Erythroblast (primary cell): ENCODE measurements around the gene NFIL3.
"Not testable (repeated sequence)": the region's sequence is repeated elsewhere in the genome, so short reads cannot be mapped to it uniquely, and the experiment has no call there.

Experiments
- DNase-seq, 2 experiments: peaks; one replicate each; lab custom pipeline; 2025; lab: John Stamatoyannopoulos, UW
- GATA1 ChIP-seq: IDR thresholded peaks from 2 replicates; pipeline ENCODE4 v1.6.1; 2011; ENCODE audit warnings: low read depth, mild to moderate bottlenecking, control low read depth, low read length, moderate library complexity
- POLR2A ChIP-seq: IDR thresholded peaks from 2 replicates; pipeline ENCODE4 v1.6.1; 2011; ENCODE audit warnings: mild to moderate bottlenecking, low read length

The NFIL3 gene

GRCh38 chr9:91423785-91424402 is at the start of gene NFIL3:
TSS of gene NFIL3 (minus strand) at chr9:91423832. CDS start at chr9:91410734, 13,098 bp downstream.
- TF ChIP-seq POLR2A (no peak), GATA1 (no peak)
- peak; percentile 87 to 91 for DNase-seq

- DNase-seq = not testable (repeated sequence)
Observed at GRCh38 chr9:91471524-91471923, 47.9 kb upstream of the NFIL3 start.

GRCh38 chr9:91465420-91465819 is 41.8 kb upstream of the NFIL3 start:
- no peak for DNase-seq
- TF ChIP-seq POLR2A = no peak
- no peak for TF ChIP-seq GATA1

GRCh38 chr9:91458906-91459305 is 35.3 kb upstream of the NFIL3 start:
- no peak for TF ChIP-seq GATA1
- no peak for TF ChIP-seq POLR2A
- no peak for DNase-seq

GRCh38 chr9:91452844-91453243 is 29.2 kb upstream of the NFIL3 start:
- no peak for DNase-seq
- TF ChIP-seq POLR2A = no peak
- no peak for TF ChIP-seq GATA1

- no peak for DNase-seq
- TF ChIP-seq GATA1 (no peak), POLR2A (no peak)
Observed at GRCh38 chr9:91451431-91452270, 28.0 kb upstream of the NFIL3 start.

GRCh38 chr9:91445135-91445534 is 21.5 kb upstream of the NFIL3 start:
- TF ChIP-seq GATA1 (no peak), POLR2A (no peak)
- DNase-seq = no peak

- TF ChIP-seq GATA1 = no peak
- no peak for TF ChIP-seq POLR2A
- DNase-seq = no peak
Observed at GRCh38 chr9:91443994-91444392, 20.4 kb upstream of the NFIL3 start.

- DNase-seq = no peak
- TF ChIP-seq GATA1 = no peak
- TF ChIP-seq POLR2A = no peak
Observed at GRCh38 chr9:91443321-91443993, 19.8 kb upstream of the NFIL3 start.

GRCh38 chr9:91436841-91437240 is 13.2 kb upstream of the NFIL3 start:
- TF ChIP-seq GATA1 = no peak
- no peak for DNase-seq

- DNase-seq = peak; percentile 4 to 24
- TF ChIP-seq POLR2A = no peak
- TF ChIP-seq GATA1 = no peak
Observed at GRCh38 chr9:91433180-91433579, 9.5 kb upstream of the NFIL3 start.

GRCh38 chr9:91431485-91431884 is 7.9 kb upstream of the NFIL3 start:
- DNase-seq = no peak
- TF ChIP-seq POLR2A (no peak), GATA1 (no peak)

GRCh38 chr9:91429501-91429900 is 5.9 kb upstream of the NFIL3 start:
- TF ChIP-seq GATA1 = no peak
- no peak for TF ChIP-seq POLR2A
- DNase-seq = no peak

GRCh38 chr9:91428927-91429351 is 5.3 kb upstream of the NFIL3 start:
- DNase-seq = no peak
- no peak for TF ChIP-seq POLR2A
- TF ChIP-seq GATA1 = no peak
